Hepatocyte (in vitro differentiated cells): Measurements from ENCODE around the gene LRRC32. TPM values are rescaled to one million over a fixed set of nuclear protein-coding genes. Genes with fewer than 3 reads are reported as not detected.

ENCODE experiments used
- DNase-seq: peaks from one replicate; pipeline ENCODE4 v3.0.0-alpha.2; 2016; ENCODE audit warnings: low spot score
- H2AFZ ChIP-seq: fragments of 200-600 bp; sonication (generic); 2 replicates; pipeline ENCODE4 v1.6.0; 2016; ENCODE audit warnings: antibody characterized with exemption, mild to moderate bottlenecking
- H3K27ac ChIP-seq: fragments of 200-600 bp; sonication (generic); 2 replicates; pipeline ENCODE4 v1.5.1; 2016; ENCODE audit warnings: mild to moderate bottlenecking
- H3K27me3 ChIP-seq: fragments of 200-600 bp; sonication (generic); 2 replicates; pipeline ENCODE4 v1.6.1; 2016
- H3K36me3 ChIP-seq: fragments of 200-600 bp; sonication (generic); replicated peaks from 2 replicates; pipeline ENCODE4 v1.5.1; 2016; ENCODE audit warnings: low read depth; ENCODE audit not compliant: insufficient read depth
- H3K4me1 ChIP-seq: fragments of 200-600 bp; sonication (generic); 2 replicates; pipeline ENCODE4 v1.5.1; 2016; ENCODE audit warnings: mild to moderate bottlenecking, moderate library complexity; ENCODE audit not compliant: insufficient read depth
- H3K4me2 ChIP-seq: fragments of 200-600 bp; sonication (generic); 2 replicates; pipeline ENCODE4 v1.6.0; 2016
- H3K4me3 ChIP-seq: fragments of 200-600 bp; sonication (generic); 2 replicates; pipeline ENCODE4 v1.5.1; 2016; ENCODE audit warnings: mild to moderate bottlenecking
- H3K79me2 ChIP-seq: fragments of 200-600 bp; sonication (generic); 2 replicates; pipeline ENCODE4 v1.6.0; 2017; ENCODE audit warnings: mild to moderate bottlenecking
- H3K9me2 ChIP-seq: fragments of 200-600 bp; sonication (generic); replicated peaks from 2 replicates; pipeline ENCODE4 v1.6.0; 2017; ENCODE audit warnings: mild to moderate bottlenecking; ENCODE audit not compliant: insufficient read depth
- H3K9me3 ChIP-seq: fragments of 200-600 bp; sonication (generic); 2 replicates; pipeline ENCODE4 v1.5.1; 2016; ENCODE audit warnings: low read depth, mild to moderate bottlenecking
- H4K20me1 ChIP-seq: fragments of 200-600 bp; sonication (generic); 2 replicates; pipeline ENCODE4 v1.6.0; 2016; ENCODE audit warnings: mild to moderate bottlenecking; ENCODE audit not compliant: insufficient read depth, poor library complexity, severe bottlenecking
- CTCF ChIP-seq: fragments of 200-600 bp; sonication (generic); IDR thresholded peaks from 2 replicates; pipeline ENCODE4 v1.5.1; 2016; ENCODE audit warnings: antibody characterized with exemption, mild to moderate bottlenecking; ENCODE audit not compliant: poor library complexity
- EZH2 ChIP-seq: fragments of 200-600 bp; sonication (generic); IDR thresholded peaks from 2 replicates; pipeline ENCODE4 v1.6.1; 2016; ENCODE audit warnings: antibody characterized with exemption, mild to moderate bottlenecking, borderline replicate concordance
- EZH2phosphoT487 ChIP-seq: fragments of 200-600 bp; sonication (generic); IDR thresholded peaks from one replicate; pipeline ENCODE4 v1.6.1; 2018; ENCODE audit warnings: antibody characterized with exemption, mild to moderate bottlenecking, low read depth, moderate library complexity; ENCODE audit not compliant: unreplicated experiment, severe bottlenecking
- WGBS: methylation state at CpG from one replicate; pipeline ENCODE4 v1.1.6; 2016; ENCODE audit warnings: low lambda C conversion rate; ENCODE audit errors: missing lambda C conversion rate; 5-methylcytosine and 5-hydroxymethylcytosine counted together
- polyA plus RNA-seq: library from polyadenylated mRNA; unstranded; fragments of >200 nt; fragmentation: Nextera tagmentation; extraction: Ambion mirVana; gene quantifications from 2 replicates; pipeline ENCODE4 v1.2.1, GENCODE V29; 2016
- total RNA-seq: library from RNA; depleted of rRNA; stranded (reverse); fragments of >200 nt; gene quantifications from 2 replicates; pipeline ENCODE4 v1.2.3, GENCODE V29; 2014

The LRRC32 gene
- total and polyA plus RNA-seq, 2 experiments from 2014 or later = 25.5 to 75.2 TPM

GRCh38 chr11:76625472-76626186 lies 44.9 kb downstream of the LRRC32 start:
- no peaks in the 10 kb centered on the region for H3K9me2 ChIP-seq
- no peak for DNase-seq
- 96% methylated on average over 1 of the region's 1 CpG for WGBS
- no peak for TF ChIP-seq CTCF
- TF ChIP-seq EZH2phosphoT487 = no peak
- no peak for TF ChIP-seq EZH2
- no peak overlapping the region for H3K4me3 ChIP-seq
- no peaks in the 10 kb centered on the region for H3K79me2 ChIP-seq
- no peaks in the 10 kb centered on the region for H3K36me3 ChIP-seq
- H4K20me1 ChIP-seq = no peaks in the 10 kb centered on the region
- no peak overlapping the region for H3K4me2 ChIP-seq
- peaks cover 31% of the 10 kb centered on the region for H3K4me1 ChIP-seq
- H3K27ac ChIP-seq = no peak overlapping the region
- H3K27me3 ChIP-seq = no peaks in the 10 kb centered on the region
- H2AFZ ChIP-seq = no peak overlapping the region
- H3K9me3 ChIP-seq = no peaks in the 10 kb centered on the region

GRCh38 chr11:76624500-76625379 lies 45.8 kb downstream of the LRRC32 start:
- H3K9me3 ChIP-seq = no peaks in the 10 kb centered on the region
- no peak overlapping the region for H3K4me3 ChIP-seq
- no peak for DNase-seq
- H3K4me1 ChIP-seq = peaks cover 30% of the 10 kb centered on the region
- H3K27me3 ChIP-seq = no peaks in the 10 kb centered on the region
- peak overlapping the region; percentile 31 for H3K27ac ChIP-seq
- WGBS = 52% methylated on average over 15 of the region's 15 CpGs
- H4K20me1 ChIP-seq = no peaks in the 10 kb centered on the region
- H2AFZ ChIP-seq = no peak overlapping the region
- H3K36me3 ChIP-seq = no peaks in the 10 kb centered on the region
- H3K9me2 ChIP-seq = no peaks in the 10 kb centered on the region
- no peak overlapping the region for H3K4me2 ChIP-seq
- TF ChIP-seq CTCF (no peak), EZH2phosphoT487 (no peak), EZH2 (no peak)
- no peaks in the 10 kb centered on the region for H3K79me2 ChIP-seq

- Histone ChIP-seq H3K9me3 (no peaks in the 10 kb centered on the region), H3K27me3 (no peaks in the 10 kb centered on the region), H3K9me2 (no peaks in the 10 kb centered on the region), H3K4me2 (no peak overlapping the region), H3K36me3 (no peaks in the 10 kb centered on the region), H4K20me1 (no peaks in the 10 kb centered on the region), H3K4me3 (no peak overlapping the region), H3K79me2 (no peaks in the 10 kb centered on the region), H3K4me1 (peaks cover 23% of the 10 kb centered on the region), H3K27ac (no peak overlapping the region), H2AFZ (no peak overlapping the region)
- 67% methylated on average over 6 of the region's 6 CpGs for WGBS
- TF ChIP-seq EZH2 (no peak), CTCF (no peak), EZH2phosphoT487 (no peak)
- DNase-seq = no peak
These were observed 46.6 kb downstream of the LRRC32 start for GRCh38 chr11:76623884-76624419.
